BLaER1 (cell line): ENCODE results near the gene TLCD1.
A peak's percentile ranks its signal among the peaks of the same experiment; 100 is the strongest.

ENCODE experiments used
- H3K27ac ChIP-seq: shearing (Covaris generic); formaldehyde crosslinking; 2 replicates; pipeline ENCODE4 v1.8.1; 2022
- H3K27me3 ChIP-seq: shearing (Covaris generic); formaldehyde crosslinking; 2 replicates; pipeline ENCODE4 v1.8.1; 2022
- H3K36me3 ChIP-seq: shearing (Covaris generic); formaldehyde crosslinking; 2 replicates; pipeline ENCODE4 v1.8.1; 2022
- H3K4me1 ChIP-seq: shearing (Covaris generic); formaldehyde crosslinking; 2 replicates; pipeline ENCODE4 v1.8.1; 2022
- H3K4me2 ChIP-seq: shearing (Covaris generic); formaldehyde crosslinking; 2 replicates; pipeline ENCODE4 v1.8.1; 2022
- H3K4me3 ChIP-seq: shearing (Covaris generic); formaldehyde crosslinking; 2 replicates; pipeline ENCODE4 v1.8.1; 2022
- H3K9ac ChIP-seq: shearing (Covaris generic); formaldehyde crosslinking; 2 replicates; pipeline ENCODE4 v1.8.1; 2022
- H3K9me3 ChIP-seq: shearing (Covaris generic); formaldehyde crosslinking; 2 replicates; pipeline ENCODE4 v1.8.1; 2022
- H4K20me1 ChIP-seq: shearing (Covaris generic); formaldehyde crosslinking; 2 replicates; pipeline ENCODE4 v1.8.1; 2022
- Cebpa-rat ChIP-seq: shearing (Covaris generic); IDR thresholded peaks from 2 replicates; pipeline ENCODE4 v1.8.1; 2022

The TLCD1 gene

GRCh38 chr17:28712705-28713415, 13.2 kb downstream of the TLCD1 start:
- H3K4me1 ChIP-seq, result peaks cover 55% of the 10 kb centered on the region
- peaks cover 26% of the 10 kb centered on the region for H4K20me1 ChIP-seq
- H3K27ac ChIP-seq, result peak overlapping the region; percentile 87
- H3K9me3 ChIP-seq, result no peaks in the 10 kb centered on the region
- peak overlapping the region; percentile 96 for H3K4me2 ChIP-seq
- H3K9ac ChIP-seq, result peak overlapping the region; percentile 84
- no peak for TF ChIP-seq Cebpa-rat
- peak overlapping the region; percentile 78 for H3K4me3 ChIP-seq
- peaks cover 34% of the 10 kb centered on the region for H3K36me3 ChIP-seq
- no peaks in the 10 kb centered on the region for H3K27me3 ChIP-seq

GRCh38 chr17:28712032-28712704, 13.9 kb downstream of the TLCD1 start:
- Histone ChIP-seq H3K27ac (peak overlapping the region; percentile 87), H3K9ac (peak overlapping the region; percentile 84)
- TF ChIP-seq Cebpa-rat, result no peak

GRCh38 chr17:28711723-28712031, 14.4 kb downstream of the TLCD1 start, which contains the start of gene PROCA1:
Gene PROCA1, minus strand, starts transcription at chr17:28711888. Its CDS starts 228 bp downstream, at chr17:28711660.
- TF ChIP-seq Cebpa-rat, result no peak
- H3K27ac ChIP-seq, result peak within 1 kb of the TSS; percentile 87

More at GRCh38 chr17:28712032-28712704, 13.9 kb downstream of the TLCD1 start:
- Histone ChIP-seq H3K4me1 (peaks cover 55% of the 10 kb centered on the region), H3K27me3 (no peaks in the 10 kb centered on the region), H3K36me3 (peaks cover 34% of the 10 kb centered on the region), H3K4me3 (peak overlapping the region; percentile 78), H3K4me2 (peak overlapping the region; percentile 96), H4K20me1 (peaks cover 26% of the 10 kb centered on the region), H3K9me3 (no peaks in the 10 kb centered on the region)

GRCh38 chr17:28710861-28711722, 14.9 kb downstream of the TLCD1 start:
- Histone ChIP-seq H3K4me1 (peaks cover 47% of the 10 kb centered on the region), H3K9ac (peak overlapping the region; percentile 84), H3K36me3 (peaks cover 38% of the 10 kb centered on the region), H4K20me1 (peaks cover 19% of the 10 kb centered on the region), H3K27ac (peak overlapping the region; percentile 87), H3K4me3 (peak overlapping the region; percentile 78), H3K27me3 (no peaks in the 10 kb centered on the region), H3K4me2 (peak overlapping the region; percentile 96), H3K9me3 (no peaks in the 10 kb centered on the region)
- no peak for TF ChIP-seq Cebpa-rat

More at GRCh38 chr17:28711723-28712031, 14.4 kb downstream of the TLCD1 start, which contains the start of gene PROCA1:
- H4K20me1 ChIP-seq, result peaks cover 23% of the 10 kb centered on the region
- H3K9me3 ChIP-seq, result no peaks in the 10 kb centered on the region
- H3K4me2 ChIP-seq, result peak within 1 kb of the TSS; percentile 96
- H3K27me3 ChIP-seq, result no peaks in the 10 kb centered on the region
- H3K4me3 ChIP-seq, result peak within 1 kb of the TSS; percentile 78
- peak within 1 kb of the TSS; percentile 84 for H3K9ac ChIP-seq
- peaks cover 34% of the 10 kb centered on the region for H3K36me3 ChIP-seq
- peaks cover 53% of the 10 kb centered on the region for H3K4me1 ChIP-seq

GRCh38 chr17:28707339-28707720, 18.7 kb downstream of the TLCD1 start:
- Histone ChIP-seq H3K9me3 (no peaks in the 10 kb centered on the region), H3K9ac (no peak overlapping the region), H4K20me1 (peaks cover 25% of the 10 kb centered on the region), H3K4me3 (no peak overlapping the region), H3K27ac (no peak overlapping the region), H3K27me3 (no peaks in the 10 kb centered on the region), H3K36me3 (peaks cover 41% of the 10 kb centered on the region), H3K4me2 (no peak overlapping the region), H3K4me1 (peaks cover 14% of the 10 kb centered on the region)
- TF ChIP-seq Cebpa-rat, result no peak

- no peak for TF ChIP-seq Cebpa-rat
- H3K27me3 ChIP-seq, result no peaks in the 10 kb centered on the region
- peaks cover 25% of the 10 kb centered on the region for H4K20me1 ChIP-seq
- H3K9ac ChIP-seq, result no peak overlapping the region
- H3K4me1 ChIP-seq, result peaks cover 13% of the 10 kb centered on the region
- no peaks in the 10 kb centered on the region for H3K9me3 ChIP-seq
- no peak overlapping the region for H3K27ac ChIP-seq
- H3K4me2 ChIP-seq, result no peak overlapping the region
- peaks cover 47% of the 10 kb centered on the region for H3K36me3 ChIP-seq
- no peak overlapping the region for H3K4me3 ChIP-seq
Measured at GRCh38 chr17:28706471-28707338, 19.3 kb downstream of the TLCD1 start.

- Histone ChIP-seq H3K27me3 (no peaks in the 10 kb centered on the region), H3K9ac (no peak overlapping the region), H4K20me1 (peaks cover 25% of the 10 kb centered on the region), H3K4me1 (peaks cover 13% of the 10 kb centered on the region), H3K4me3 (no peak overlapping the region), H3K4me2 (no peak overlapping the region), H3K36me3 (peaks cover 56% of the 10 kb centered on the region), H3K27ac (no peak overlapping the region), H3K9me3 (no peaks in the 10 kb centered on the region)
- TF ChIP-seq Cebpa-rat, result no peak
Measured at GRCh38 chr17:28705728-28706334, 20.2 kb downstream of the TLCD1 start.

GRCh38 chr17:28705074-28705659, 20.9 kb downstream of the TLCD1 start:
- no peak overlapping the region for H3K27ac ChIP-seq
- TF ChIP-seq Cebpa-rat, result no peak
- H3K9ac ChIP-seq, result no peak overlapping the region
- peaks cover 62% of the 10 kb centered on the region for H3K36me3 ChIP-seq
- peaks cover 8% of the 10 kb centered on the region for H3K4me1 ChIP-seq
- H3K4me2 ChIP-seq, result no peak overlapping the region
- H4K20me1 ChIP-seq, result peaks cover 25% of the 10 kb centered on the region
- no peaks in the 10 kb centered on the region for H3K27me3 ChIP-seq
- H3K9me3 ChIP-seq, result no peaks in the 10 kb centered on the region
- no peak overlapping the region for H3K4me3 ChIP-seq
